Measurements from ENCODE around the gene MAMDC2.

MAMDC2 gene

GRCh38 chr9:70080481-70081119, 37.0 kb downstream of the MAMDC2 start:
- peak; percentile 81 to 86 for DNase-seq (ENCODE audit: low read depth in 2 of 2)

GRCh38 chr9:70081120-70081495, 37.5 kb downstream of the MAMDC2 start:
- DNase-seq (ENCODE audit: low read depth in 2 of 2) = peak in 1 of 2 donors; percentile 69
- no peak overlapping the region for H3K4me3 ChIP-seq (replicated peaks in 1 of 2; ENCODE audit: low read depth in 2 of 2, low read length in 2 of 2)
- no peak for TF ChIP-seq CTCF (IDR thresholded peaks at IDR 0.05; ENCODE audit: low read depth, low read length)

More at GRCh38 chr9:70080481-70081119, 37.0 kb downstream of the MAMDC2 start:
- H3K4me3 ChIP-seq (replicated peaks in 1 of 2; ENCODE audit: low read depth in 2 of 2, low read length in 2 of 2) = no peak overlapping the region
- TF ChIP-seq CTCF (IDR thresholded peaks at IDR 0.05; ENCODE audit: low read depth, low read length) = no peak

- peak; percentile 41 to 50 for DNase-seq (ENCODE audit: low read depth in 2 of 2)
- TF ChIP-seq CTCF (IDR thresholded peaks at IDR 0.05; ENCODE audit: low read depth, low read length) = no peak
- H3K4me3 ChIP-seq (replicated peaks in 1 of 2; ENCODE audit: low read depth in 2 of 2, low read length in 2 of 2) = no peak overlapping the region
Observed at GRCh38 chr9:70083429-70083828, 39.8 kb downstream of the MAMDC2 start.

- no peak overlapping the region for H3K4me3 ChIP-seq (replicated peaks in 1 of 2; ENCODE audit: low read depth in 2 of 2, low read length in 2 of 2)
- peak; percentile 55 to 58 for DNase-seq (ENCODE audit: low read depth in 2 of 2)
- no peak for TF ChIP-seq CTCF (IDR thresholded peaks at IDR 0.05; ENCODE audit: low read depth, low read length)
Observed at GRCh38 chr9:70085241-70085640, 41.6 kb downstream of the MAMDC2 start.

- no peak overlapping the region for H3K4me3 ChIP-seq (replicated peaks in 1 of 2; ENCODE audit: low read depth in 2 of 2, low read length in 2 of 2)
- no peak for DNase-seq (ENCODE audit: low read depth in 2 of 2)
- TF ChIP-seq CTCF (IDR thresholded peaks at IDR 0.05; ENCODE audit: low read depth, low read length) = no peak
Observed at GRCh38 chr9:70091103-70091502, 47.5 kb downstream of the MAMDC2 start.

- H3K4me3 ChIP-seq (replicated peaks in 1 of 2; ENCODE audit: low read depth in 2 of 2, low read length in 2 of 2) = no peak overlapping the region
- no peak for TF ChIP-seq CTCF (IDR thresholded peaks at IDR 0.05; ENCODE audit: low read depth, low read length)
- DNase-seq (ENCODE audit: low read depth in 2 of 2) = no peak
Observed at GRCh38 chr9:70091572-70091971, 47.9 kb downstream of the MAMDC2 start.

GRCh38 chr9:70092190-70092589, 48.5 kb downstream of the MAMDC2 start:
- H3K4me3 ChIP-seq (replicated peaks in 1 of 2; ENCODE audit: low read depth in 2 of 2, low read length in 2 of 2) = no peak overlapping the region
- TF ChIP-seq CTCF (IDR thresholded peaks at IDR 0.05; ENCODE audit: low read depth, low read length) = no peak
- DNase-seq (ENCODE audit: low read depth in 2 of 2) = no peak
